IgD-negative memory B cell (primary cell): ENCODE results near the gene AFF3. TPM values are rescaled to one million over a fixed set of nuclear protein-coding genes. Genes with fewer than 3 reads are reported as not detected.

ENCODE experiments used
- H3K27ac Mint-ChIP-seq, 3 donors: one replicate each; pipeline ENCODE4 v1.8.0; 2020 to 2022; ENCODE audit warnings: mild to moderate bottlenecking in 3 of 3, mixed read lengths in 3 of 3, moderate library complexity in 1 of 3
- H3K27me3 Mint-ChIP-seq: one replicate; pipeline ENCODE4 v1.8.0; 2021; ENCODE audit warnings: mixed read lengths
- H3K36me3 Mint-ChIP-seq: one replicate; pipeline ENCODE4 v1.8.0; 2020; ENCODE audit warnings: mild to moderate bottlenecking, mixed read lengths
- H3K4me1 Mint-ChIP-seq, 3 donors: one replicate each; pipeline ENCODE4 v1.8.0; 2020 to 2022; ENCODE audit warnings: mixed read lengths in 3 of 3, mild to moderate bottlenecking in 1 of 3
- H3K4me3 Mint-ChIP-seq, 4 donors: one replicate each; pipeline ENCODE4 v1.8.0; 2020 to 2022; ENCODE audit warnings: mild to moderate bottlenecking in 4 of 4, mixed read lengths in 4 of 4, moderate library complexity in 3 of 4
- H3K9me3 Mint-ChIP-seq, 3 donors: one replicate each; pipeline ENCODE4 v1.8.0; 2020 to 2021; ENCODE audit warnings: mixed read lengths in 3 of 3, mild to moderate bottlenecking in 1 of 3
- polyA plus RNA-seq: library from polyadenylated mRNA; unstranded; fragments of 300-500 nt; fragmentation: Illumina TruSeq; gene quantifications from one replicate; pipeline ENCODE4 v1.2.3, GENCODE V29; 2021

AFF3 gene
- polyA plus RNA-seq, 1 donor from 2014 or later, result 85.9 TPM

DNA sequence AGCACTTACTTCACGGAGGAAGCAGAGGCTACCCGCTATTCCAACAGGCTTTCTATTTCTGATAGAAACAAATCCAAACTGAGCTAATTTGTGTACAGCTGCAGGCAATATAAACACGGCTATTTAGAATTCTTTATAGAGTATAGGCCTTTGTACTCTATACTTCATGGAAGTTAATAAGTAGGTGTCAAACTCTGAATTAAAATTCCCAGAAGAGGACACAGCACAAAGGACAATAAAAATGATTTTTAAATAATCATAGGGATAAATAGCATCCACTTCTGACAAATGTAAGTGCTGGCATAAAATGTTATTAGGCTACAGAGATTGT is 261.5 kb downstream of the AFF3 start:
- H3K4me1 Mint-ChIP-seq, result peaks cover 53 to 63% (median 59%) of the 10 kb centered on the region in 3 donors
- H3K36me3 Mint-ChIP-seq, result peaks cover 6% of the 10 kb centered on the region

GRCh38 chr2:99880148-99880963 is 262.0 kb downstream of the AFF3 start:
- Mint-ChIP-seq H3K36me3 (peaks cover 6% of the 10 kb centered on the region), H3K4me3 (peak overlapping the region in 2 of 4 donors; percentile 10 to 52), H3K9me3 (no peaks in the 10 kb centered on the region), H3K27me3 (no peaks in the 10 kb centered on the region), H3K4me1 (peaks cover 53 to 62% (median 55%) of the 10 kb centered on the region in 3 donors), H3K27ac (no peak overlapping the region)

More for the DNA sequence above, 261.5 kb downstream of the AFF3 start:
- Mint-ChIP-seq H3K9me3 (no peaks in the 10 kb centered on the region), H3K27ac (no peak overlapping the region), H3K4me3 (peak overlapping the region in 1 of 4 donors; percentile 10), H3K27me3 (no peaks in the 10 kb centered on the region)

GRCh38 chr2:99879481-99879880 is 262.9 kb downstream of the AFF3 start:
- Mint-ChIP-seq H3K27ac (no peak overlapping the region), H3K36me3 (peaks cover 8% of the 10 kb centered on the region), H3K4me1 (peaks cover 47 to 59% (median 48%) of the 10 kb centered on the region in 3 donors), H3K9me3 (no peaks in the 10 kb centered on the region), H3K4me3 (no peak overlapping the region), H3K27me3 (no peaks in the 10 kb centered on the region)

GRCh38 chr2:99878581-99879350 is 263.6 kb downstream of the AFF3 start:
- peaks cover 46 to 61% (median 47%) of the 10 kb centered on the region in 3 donors for H3K4me1 Mint-ChIP-seq

GRCh38 chr2:99877963-99878362 is 264.4 kb downstream of the AFF3 start:
- Mint-ChIP-seq H3K4me1 (peaks cover 39 to 53% (median 42%) of the 10 kb centered on the region in 3 donors), H3K9me3 (no peaks in the 10 kb centered on the region), H3K27me3 (no peaks in the 10 kb centered on the region), H3K36me3 (peaks cover 10% of the 10 kb centered on the region), H3K27ac (peak overlapping the region in 1 of 3 donors; percentile 16), H3K4me3 (peak overlapping the region in 1 of 4 donors; percentile 69)

More at GRCh38 chr2:99878581-99879350, 263.6 kb downstream of the AFF3 start:
- Mint-ChIP-seq H3K36me3 (peaks cover 8% of the 10 kb centered on the region), H3K9me3 (no peaks in the 10 kb centered on the region), H3K27ac (no peak overlapping the region), H3K4me3 (peak overlapping the region in 2 of 4 donors; percentile 7 to 30), H3K27me3 (no peaks in the 10 kb centered on the region)

DNA sequence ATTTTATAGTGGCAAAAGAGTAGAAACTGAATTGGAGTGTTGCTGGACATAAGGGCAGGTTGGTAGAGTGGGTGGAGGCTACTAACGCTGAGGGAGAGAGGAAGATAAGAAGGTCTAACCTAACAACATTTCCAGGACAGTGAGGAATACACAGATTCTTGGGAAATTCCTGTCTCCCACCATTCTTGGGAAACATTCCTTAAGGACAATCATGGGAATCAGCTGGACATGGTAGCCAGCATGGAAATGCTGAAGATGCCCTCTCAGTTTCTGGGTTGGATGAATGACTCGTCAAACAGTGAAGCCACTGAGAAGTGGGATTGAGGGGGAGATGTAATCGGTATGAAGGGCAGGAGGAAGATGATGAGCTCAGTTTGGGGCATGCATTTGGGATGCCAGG is 265.4 kb downstream of the AFF3 start:
- H3K36me3 Mint-ChIP-seq, result peaks cover 10% of the 10 kb centered on the region
- H3K4me1 Mint-ChIP-seq, result peaks cover 30 to 42% (median 34%) of the 10 kb centered on the region in 3 donors
- H3K4me3 Mint-ChIP-seq, result peak overlapping the region in 1 of 4 donors; percentile 14
- H3K9me3 Mint-ChIP-seq, result no peaks in the 10 kb centered on the region
- H3K27ac Mint-ChIP-seq, result no peak overlapping the region
- no peaks in the 10 kb centered on the region for H3K27me3 Mint-ChIP-seq

- Mint-ChIP-seq H3K4me3 (no peak overlapping the region), H3K36me3 (peaks cover 9% of the 10 kb centered on the region), H3K27ac (no peak overlapping the region), H3K9me3 (no peaks in the 10 kb centered on the region), H3K27me3 (no peaks in the 10 kb centered on the region), H3K4me1 (peaks cover 24 to 37% (median 30%) of the 10 kb centered on the region in 3 donors)
Measured at GRCh38 chr2:99875627-99876201, 266.7 kb downstream of the AFF3 start.

- Mint-ChIP-seq H3K9me3 (no peaks in the 10 kb centered on the region), H3K4me3 (peak overlapping the region in 1 of 4 donors; percentile 32), H3K27ac (peak overlapping the region in 2 of 3 donors; percentile 62 to 85), H3K27me3 (no peaks in the 10 kb centered on the region), H3K4me1 (peaks cover 15 to 48% (median 29%) of the 10 kb centered on the region in 3 donors), H3K36me3 (peaks cover 3% of the 10 kb centered on the region)
Measured at GRCh38 chr2:99868260-99868659, 274.1 kb downstream of the AFF3 start.

DNA sequence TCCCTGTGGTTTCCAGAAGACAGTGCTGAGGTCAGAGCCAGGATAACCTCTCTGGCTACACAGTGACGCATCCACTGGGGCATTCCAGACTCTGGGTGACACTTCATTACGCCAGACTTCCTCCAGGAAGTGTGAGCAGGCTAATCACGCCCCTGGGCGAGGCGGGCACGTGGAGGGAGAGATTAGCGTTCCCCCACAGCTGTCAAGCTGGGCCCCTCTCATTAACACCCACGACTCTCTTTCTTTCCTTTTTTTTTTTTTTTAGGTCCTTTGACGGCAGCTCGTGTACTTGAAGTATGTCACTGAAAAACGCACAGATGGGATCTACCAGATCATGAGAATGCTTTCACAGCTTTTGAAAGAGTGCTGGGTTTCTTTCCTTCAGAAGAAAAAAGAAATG is 274.6 kb downstream of the AFF3 start:
- H3K36me3 Mint-ChIP-seq, result peaks cover 2% of the 10 kb centered on the region
- H3K4me1 Mint-ChIP-seq, result peaks cover 20 to 53% (median 33%) of the 10 kb centered on the region in 3 donors
- no peaks in the 10 kb centered on the region for H3K27me3 Mint-ChIP-seq
- H3K9me3 Mint-ChIP-seq, result no peaks in the 10 kb centered on the region
- H3K27ac Mint-ChIP-seq, result peak overlapping the region in 2 of 3 donors; percentile 62 to 85
- H3K4me3 Mint-ChIP-seq, result peak overlapping the region in 1 of 4 donors; percentile 32

GRCh38 chr2:99865818-99866676 is 276.3 kb downstream of the AFF3 start:
- Mint-ChIP-seq H3K27ac (peak overlapping the region in 2 of 3 donors; percentile 58 to 65), H3K27me3 (no peaks in the 10 kb centered on the region), H3K36me3 (peaks cover 2% of the 10 kb centered on the region), H3K9me3 (no peaks in the 10 kb centered on the region), H3K4me3 (no peak overlapping the region), H3K4me1 (peaks cover 35 to 69% (median 45%) of the 10 kb centered on the region in 3 donors)

GRCh38 chr2:99864561-99865553 is 277.5 kb downstream of the AFF3 start:
- Mint-ChIP-seq H3K36me3 (peaks cover 2% of the 10 kb centered on the region), H3K27ac (peak overlapping the region in 2 of 3 donors; percentile 58 to 65), H3K27me3 (no peaks in the 10 kb centered on the region), H3K4me1 (peaks cover 38 to 70% (median 48%) of the 10 kb centered on the region in 3 donors), H3K9me3 (no peaks in the 10 kb centered on the region), H3K4me3 (no peak overlapping the region)

GRCh38 chr2:99863903-99864270 is 278.5 kb downstream of the AFF3 start:
- no peaks in the 10 kb centered on the region for H3K27me3 Mint-ChIP-seq
- no peak overlapping the region for H3K4me3 Mint-ChIP-seq
- peaks cover 36 to 69% (median 45%) of the 10 kb centered on the region in 3 donors for H3K4me1 Mint-ChIP-seq

GRCh38 chr2:99863236-99863902 is 279.0 kb downstream of the AFF3 start:
- H3K36me3 Mint-ChIP-seq, result peaks cover 4% of the 10 kb centered on the region
- H3K4me3 Mint-ChIP-seq, result no peak overlapping the region
- H3K4me1 Mint-ChIP-seq, result peaks cover 36 to 68% (median 45%) of the 10 kb centered on the region in 3 donors
- no peak overlapping the region for H3K27ac Mint-ChIP-seq
- H3K27me3 Mint-ChIP-seq, result no peaks in the 10 kb centered on the region
- H3K9me3 Mint-ChIP-seq, result no peaks in the 10 kb centered on the region

More at GRCh38 chr2:99863903-99864270, 278.5 kb downstream of the AFF3 start:
- H3K9me3 Mint-ChIP-seq, result no peaks in the 10 kb centered on the region
- no peak overlapping the region for H3K27ac Mint-ChIP-seq
- H3K36me3 Mint-ChIP-seq, result peaks cover 2% of the 10 kb centered on the region
